IMR-90 (cell line): Measurements from ENCODE around the gene EYS. TPM values are rescaled to one million over a fixed set of nuclear protein-coding genes. Genes with fewer than 3 reads are reported as not detected.

ENCODE experiments used
- ATAC-seq: fragments of 200-7000 bp; cut with Tn5 transposase; 2 replicates; pipeline ENCODE4 v1.9.1; 2020; ENCODE audit warnings: low read depth, mild to moderate bottlenecking, moderate library complexity
- BruUV-seq: library from RNA; stranded (reverse); fragments of 400-500 nt; replicated peaks from 2 replicates; lab custom pipeline; 2021; lab: Mats Ljungman, UMichigan
- CTCF ChIA-PET: fragments of 300-600 bp; formaldehyde crosslinking; extraction: SDS; loops from one replicate; lab custom pipeline; 2021; ENCODE audit warnings: antibody characterized with exemption; lab: Yijun Ruan, JAX
- POLR2A ChIA-PET: fragments of 300-600 bp; sonication (Branson Sonifier 250); formaldehyde crosslinking; loops from one replicate; lab custom pipeline; 2022; ENCODE audit warnings: antibody characterized with exemption; ENCODE audit not compliant: unreplicated experiment; lab: Charles Lee
- DNase-seq: peaks from one replicate; pipeline ENCODE4 v3.0.0; 2013
- H2AFZ ChIP-seq: replicated peaks from 2 replicates; pipeline ENCODE3; 2013; ENCODE audit warnings: low read length, mild to moderate bottlenecking; ENCODE audit not compliant: poor library complexity
- H2AK5ac ChIP-seq: 2 replicates; pipeline ENCODE4 v1.6.1; 2013; ENCODE audit warnings: low read depth, low read length, inconsistent platforms
- H2AK9ac ChIP-seq: replicated peaks from 2 replicates; pipeline ENCODE3; 2013; ENCODE audit warnings: mild to moderate bottlenecking, low read depth, low read length, moderate library complexity; ENCODE audit not compliant: poor library complexity
- H2BK120ac ChIP-seq: 2 replicates; pipeline ENCODE4 v1.6.1; 2013; ENCODE audit warnings: low read depth, low read length, inconsistent platforms
- H2BK15ac ChIP-seq: 3 replicates; pipeline ENCODE4 v1.6.1; 2013; ENCODE audit warnings: low read depth, low read length, inconsistent platforms
- H2BK20ac ChIP-seq: 2 replicates; pipeline ENCODE4 v1.6.1; 2013; ENCODE audit warnings: low read depth, mild to moderate bottlenecking, inconsistent platforms, low read length, moderate library complexity
- H2BK5ac ChIP-seq: 2 replicates; pipeline ENCODE4 v1.6.1; 2013; ENCODE audit warnings: mild to moderate bottlenecking, low read depth, low read length, inconsistent platforms; ENCODE audit not compliant: poor library complexity, severe bottlenecking
- H3K14ac ChIP-seq: replicated peaks from 2 replicates; pipeline ENCODE4 v1.6.1; 2013; ENCODE audit warnings: low read depth, low read length, inconsistent platforms
- H3K18ac ChIP-seq: 2 replicates; pipeline ENCODE4 v1.6.1; 2013; ENCODE audit warnings: low read depth, low read length, control low read depth
- H3K23ac ChIP-seq: 2 replicates; pipeline ENCODE4 v1.6.1; 2013; ENCODE audit warnings: low read depth, low read length, inconsistent platforms
- H3K27ac ChIP-seq: 2 replicates; pipeline ENCODE4 v1.5.1; 2013; ENCODE audit warnings: mild to moderate bottlenecking, control low read depth, low read length; ENCODE audit not compliant: insufficient read depth
- H3K27me3 ChIP-seq: 2 replicates; pipeline ENCODE4 v1.6.1; 2013; ENCODE audit warnings: low read length; ENCODE audit not compliant: control insufficient read depth, insufficient read depth
- H3K36me3 ChIP-seq: 2 replicates; pipeline ENCODE4 v1.6.1; 2013; ENCODE audit warnings: low read length, mixed read lengths; ENCODE audit not compliant: control insufficient read depth, insufficient read depth
- H3K4ac ChIP-seq: 2 replicates; pipeline ENCODE4 v1.6.1; 2013; ENCODE audit warnings: low read depth, low read length, inconsistent platforms
- H3K4me1 ChIP-seq: 2 replicates; pipeline ENCODE4 v1.6.1; 2013; ENCODE audit warnings: low read length, mixed read lengths; ENCODE audit not compliant: control insufficient read depth, insufficient read depth
- H3K4me2 ChIP-seq: 2 replicates; pipeline ENCODE4 v1.6.1; 2013; ENCODE audit warnings: low read depth, mild to moderate bottlenecking, control low read depth, low read length, moderate library complexity
- H3K4me3 ChIP-seq: 2 replicates; pipeline ENCODE4 v1.5.1; 2013; ENCODE audit warnings: low read depth, mild to moderate bottlenecking, control low read depth, low read length, moderate library complexity; ENCODE audit not compliant: insufficient read depth
- H3K56ac ChIP-seq: 2 replicates; pipeline ENCODE4 v1.6.1; 2013; ENCODE audit warnings: low read length, inconsistent platforms; ENCODE audit not compliant: insufficient read depth; ENCODE audit errors: extremely low read depth
- H3K79me1 ChIP-seq, 2 experiments: 2 replicates each; pipeline ENCODE4 v1.6.1; 2013; ENCODE audit warnings: low read length in 2 of 2, inconsistent platforms in 1 of 2, low read depth in 1 of 2
- H3K9ac ChIP-seq: 2 replicates; pipeline ENCODE4 v1.6.1; 2013; ENCODE audit warnings: low read depth, low read length, control low read depth
- H3K9me1 ChIP-seq: 2 replicates; pipeline ENCODE4 v1.6.1; 2013; ENCODE audit warnings: low read length, inconsistent platforms; ENCODE audit not compliant: insufficient read depth
- H3K9me3 ChIP-seq: 2 replicates; pipeline ENCODE4 v1.6.1; 2013; ENCODE audit warnings: low read length; ENCODE audit not compliant: control insufficient read depth, insufficient read depth
- H4K20me1 ChIP-seq: 2 replicates; pipeline ENCODE4 v1.6.1; 2013; ENCODE audit warnings: low read length, inconsistent platforms; ENCODE audit not compliant: insufficient read depth
- H4K5ac ChIP-seq: 2 replicates; pipeline ENCODE4 v1.6.1; 2013; ENCODE audit warnings: mild to moderate bottlenecking, low read depth, low read length, control low read depth
- H4K8ac ChIP-seq, 2 experiments: 2 replicates each; pipeline ENCODE4 v1.6.1; 2013; ENCODE audit warnings: low read depth in 2 of 2, low read length in 2 of 2, control low read depth in 1 of 2, inconsistent platforms in 1 of 2
- H4K91ac ChIP-seq: 2 replicates; pipeline ENCODE4 v1.6.1; 2013; ENCODE audit warnings: low read depth, low read length, inconsistent platforms; ENCODE audit not compliant: insufficient read depth
- MAFK ChIP-seq: IDR thresholded peaks from 2 replicates; pipeline ENCODE4 v1.6.1; 2012; ENCODE audit warnings: low read depth, low read length, improper control_type of control experiment
- RFX5 ChIP-seq: IDR thresholded peaks from 2 replicates; pipeline ENCODE4 v1.8.0; 2012; ENCODE audit warnings: low read depth, mild to moderate bottlenecking, low read length, moderate library complexity
- WGBS, 2 experiments: methylation state at CpG; one replicate each; pipeline versions ENCODE4 v1.1.5 to v1.1.7; 2013; ENCODE audit warnings: missing lambda C conversion rate in 2 of 2; ENCODE audit not compliant: insufficient read length in 1 of 2; ENCODE audit errors: extremely low coverage in 2 of 2; 5-methylcytosine and 5-hydroxymethylcytosine counted together
- dilution Hi-C: fragments of 300-500 bp; cut with HindIII; formaldehyde crosslinking; loops from one replicate; pipeline ENCODE4 v1.14.3; 2018; ENCODE audit warnings: low sequenced_read_pairs; ENCODE audit not compliant: unreplicated experiment
- in situ Hi-C: fragments of 300-500 bp; cut with MboI; formaldehyde crosslinking; loops from 3 replicates; pipeline ENCODE4 v1.14.3; 2019; ENCODE audit warnings: low sequenced_read_pairs, inconsistent platforms, mixed read lengths
- intact Hi-C: fragments of 100-400 bp; cut with micrococcal nuclease; formaldehyde crosslinking; loops from 2 replicates; pipeline ENCODE4 v1.10.0; 2022
- polyA plus RNA-seq, 3 experiments: library from polyadenylated mRNA; depleted of rRNA; stranded (reverse); fragments of >200 nt; gene quantifications; 2 replicates each; pipeline ENCODE4 v1.2.3, GENCODE V29; 2012; ENCODE audit warnings: low replicate concordance in 1 of 3
- total RNA-seq: library from RNA; depleted of rRNA; stranded (reverse); fragments of >200 nt; gene quantifications from 2 replicates; pipeline ENCODE4 v1.2.3, GENCODE V29; 2012

Gene EYS
- total and polyA plus RNA-seq, 2 of the 4 experiments (the other 2 are of a cell fraction) = under 0.01 TPM; not detected in 1

- Histone ChIP-seq H3K9me3 (no peaks in the 10 kb centered on the region), H3K4me2 (no peak overlapping the region), H3K36me3 (no peaks in the 10 kb centered on the region), H3K56ac (no peak overlapping the region), H3K79me1 (no peaks in the 10 kb centered on the region), H2BK20ac (no peak overlapping the region), H2BK120ac (no peak overlapping the region), H3K27ac (no peak overlapping the region), H3K4me1 (no peaks in the 10 kb centered on the region), H3K27me3 (no peaks in the 10 kb centered on the region), H4K5ac (no peak overlapping the region), H2BK15ac (no peak overlapping the region), H4K91ac (no peak overlapping the region), H3K9ac (no peak overlapping the region), H4K8ac (no peak overlapping the region), H2AFZ (no peak overlapping the region), H2AK9ac (no peak overlapping the region), H3K9me1 (no peaks in the 10 kb centered on the region), H2BK5ac (no peak overlapping the region), H2AK5ac (no peak overlapping the region), H3K18ac (no peak overlapping the region), H4K20me1 (no peaks in the 10 kb centered on the region), H3K14ac (no peak overlapping the region), H3K23ac (no peak overlapping the region), H3K4me3 (no peak overlapping the region), H3K4ac (no peak overlapping the region)
- dilution Hi-C loops (no loop called here), in situ Hi-C loops (no loop called here), intact Hi-C loops (no loop called here)
- POLR2A ChIA-PET = no interaction called here
- ATAC-seq = no peak
- DNase-seq = no peak
- WGBS, 2 experiments = no CpG with 5 or more reads among the region's 3 CpGs
- TF ChIP-seq RFX5 (no peak), MAFK (peak; percentile 97)
- BruUV-seq = no TSS peak
- CTCF ChIA-PET = no interaction called here
Measured at GRCh38 chr6:64895945-64896344, 811.1 kb downstream of the EYS start.
